Skin epidermis (tissue), 12 donors: ENCODE data around the gene TCN2.

Experiments
- H3K27ac ChIP-seq, 21 experiments: fragments of 200-600 bp; sonication (generic) in 11 of 21; one replicate each; pipeline ENCODE4 v1.5.0; 2020; ENCODE audit warnings: mild to moderate bottlenecking in 3 of 21, inconsistent platforms in 2 of 21, moderate library complexity in 2 of 21
- H3K4me3 ChIP-seq, 7 experiments: fragments of 200-600 bp; sonication (generic) in 2 of 7; one replicate each; pipeline ENCODE4 v1.5.0; 2020; ENCODE audit warnings: inconsistent platforms in 2 of 7, mild to moderate bottlenecking in 2 of 7, moderate library complexity in 1 of 7

Gene TCN2

DNA sequence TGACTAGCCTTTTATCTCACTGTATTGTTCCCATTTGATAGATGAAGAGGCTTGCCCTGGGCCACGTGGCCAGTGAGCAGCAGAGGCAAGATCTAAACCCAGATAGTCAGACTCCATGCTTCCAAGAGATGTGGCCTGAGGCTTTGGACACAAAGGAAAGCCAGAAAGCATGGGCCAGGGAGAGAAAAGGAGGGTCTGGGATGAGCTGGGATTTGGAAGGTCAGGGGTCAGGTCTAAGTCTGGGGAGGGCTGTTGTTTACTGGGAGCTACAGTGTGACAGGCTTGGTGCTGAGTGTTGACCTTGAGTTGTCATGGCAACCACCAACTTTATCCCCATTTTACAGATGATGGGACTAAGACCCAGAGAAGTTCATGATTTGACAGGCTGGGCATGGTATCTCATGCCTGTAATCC, 30.7 kb downstream of the TCN2 start:
- H3K27ac ChIP-seq, result no peak overlapping the region
- H3K4me3 ChIP-seq, result peak overlapping the region in 3 of 7 experiments; percentile 54 to 71 (median 61)

DNA sequence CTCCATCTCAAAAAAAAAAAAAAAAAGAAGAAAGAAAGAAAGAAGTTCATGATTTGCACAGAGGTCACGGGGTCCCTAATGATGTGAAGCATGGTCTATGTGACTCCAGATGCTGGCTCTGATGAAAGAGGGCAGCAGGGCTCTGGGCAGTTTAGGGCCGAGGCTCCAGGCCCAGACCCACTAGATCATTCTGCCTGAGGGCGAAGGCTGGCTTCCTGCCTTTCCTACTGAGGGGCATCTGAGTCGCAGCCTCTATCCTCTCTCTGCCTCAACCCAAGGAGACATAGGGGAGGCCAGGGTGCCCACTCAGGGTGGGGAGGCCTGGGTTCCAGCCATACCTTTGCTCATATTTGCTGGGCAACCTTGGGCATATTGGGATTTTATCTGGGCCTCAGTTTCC, 33.4 kb downstream of the TCN2 start:
- Histone ChIP-seq H3K4me3 (no peak overlapping the region), H3K27ac (no peak overlapping the region)

GRCh38 chr22:30640839-30641430, 34.0 kb downstream of the TCN2 start:
- Histone ChIP-seq H3K27ac (no peak overlapping the region), H3K4me3 (no peak overlapping the region)

GRCh38 chr22:30643055-30643875, 36.3 kb downstream of the TCN2 start:
- H3K27ac ChIP-seq, result peak overlapping the region in 1 of 21 experiments; percentile 20
- no peak overlapping the region for H3K4me3 ChIP-seq

- H3K4me3 ChIP-seq, result no peak overlapping the region
- H3K27ac ChIP-seq, result no peak overlapping the region
Measured at GRCh38 chr22:30646518-30647160, 39.7 kb downstream of the TCN2 start.

DNA sequence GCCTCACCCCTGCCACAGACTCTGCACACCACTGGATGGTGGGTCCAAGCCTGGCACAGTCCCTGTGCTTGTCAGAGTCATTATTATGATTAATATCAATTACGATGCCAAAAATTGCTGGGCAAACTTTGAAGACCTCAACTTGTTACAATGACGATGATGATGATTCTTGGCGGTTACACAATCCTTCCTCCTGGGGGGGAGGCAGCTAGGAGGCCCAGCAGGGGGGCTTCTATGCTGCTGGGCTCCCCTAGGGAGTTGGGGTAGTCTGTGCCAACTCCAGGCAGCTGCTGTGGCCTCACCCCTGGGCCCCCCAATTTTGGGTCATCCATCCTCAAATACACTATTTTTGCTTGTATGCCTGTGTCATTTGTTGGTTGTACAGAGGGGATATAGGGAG, 40.6 kb downstream of the TCN2 start:
- Histone ChIP-seq H3K4me3 (no peak overlapping the region), H3K27ac (no peak overlapping the region)

- Histone ChIP-seq H3K4me3 (no peak overlapping the region), H3K27ac (peak overlapping the region in 16 of 21 experiments; percentile 1 to 78 (median 48))
Measured at GRCh38 chr22:30648825-30649224, 41.9 kb downstream of the TCN2 start.

DNA sequence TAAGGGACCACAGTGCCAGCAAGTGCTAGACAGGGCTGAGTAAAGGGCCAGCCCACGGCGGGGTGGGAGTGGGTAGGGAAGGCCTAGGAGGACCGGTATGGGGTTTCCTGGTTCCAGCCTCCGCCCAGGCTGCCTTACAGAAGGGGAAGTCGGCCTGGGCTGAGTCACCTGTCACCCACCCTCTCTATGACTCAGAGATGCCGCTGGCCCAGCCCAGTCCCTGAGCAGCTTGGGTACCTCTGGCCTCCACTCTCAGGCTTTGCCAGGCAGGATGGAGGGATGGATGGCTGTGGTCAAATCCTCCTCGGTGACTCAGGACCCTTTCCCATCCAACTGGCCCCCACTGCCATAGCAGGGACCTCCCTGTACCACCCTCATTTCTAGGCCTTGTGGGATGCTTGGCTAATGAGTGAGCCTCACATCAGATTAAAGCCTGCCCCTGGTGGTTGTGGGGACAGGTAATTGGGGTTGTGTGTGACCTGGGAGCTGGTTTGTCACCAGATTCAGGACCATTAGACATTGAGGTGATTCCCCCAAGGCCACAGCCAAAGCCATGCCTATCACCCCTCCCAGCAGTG, 42.5 kb downstream of the TCN2 start:
- H3K27ac ChIP-seq, result peak overlapping the region in 16 of 21 experiments; percentile 1 to 78 (median 48)
- no peak overlapping the region for H3K4me3 ChIP-seq

DNA sequence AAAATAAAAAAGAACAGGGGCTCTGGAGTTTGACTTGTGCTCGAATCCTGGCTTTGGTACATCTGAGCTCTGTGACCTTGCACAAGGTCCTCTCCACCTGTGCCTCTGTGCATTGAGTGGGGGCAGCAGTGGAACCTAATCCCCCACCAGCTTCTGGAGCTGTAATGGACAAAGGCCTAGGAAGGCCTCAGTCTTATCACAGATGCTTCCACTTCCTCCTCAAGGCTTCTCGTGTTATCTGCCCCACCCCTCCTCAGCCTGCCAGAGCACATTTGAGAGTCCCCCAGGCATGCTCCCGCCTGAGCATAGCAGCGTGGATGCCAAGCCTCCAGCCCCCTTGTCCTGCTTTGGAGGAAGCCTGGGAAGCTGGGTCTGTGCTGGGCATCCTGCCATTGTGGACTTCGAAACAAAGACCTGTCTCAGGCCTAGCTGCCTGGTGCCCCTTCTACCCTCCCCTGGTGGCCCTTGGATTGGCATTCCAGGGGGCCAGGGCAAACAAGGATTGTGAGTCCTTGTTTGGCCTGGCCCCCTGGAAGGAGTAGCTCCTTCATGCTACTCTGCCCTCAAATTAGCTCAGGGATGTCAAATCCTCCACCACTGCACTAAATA, 43.6 kb downstream of the TCN2 start:
- Histone ChIP-seq H3K27ac (peak overlapping the region in 5 of 21 experiments; percentile 23 to 41 (median 39)), H3K4me3 (no peak overlapping the region)

- H3K4me3 ChIP-seq, result no peak overlapping the region
- H3K27ac ChIP-seq, result no peak overlapping the region
Measured at GRCh38 chr22:30652852-30653251, 45.9 kb downstream of the TCN2 start.

GRCh38 chr22:30654361-30654760, 47.4 kb downstream of the TCN2 start:
- no peak overlapping the region for H3K4me3 ChIP-seq
- H3K27ac ChIP-seq, result no peak overlapping the region

GRCh38 chr22:30655532-30655931, 48.6 kb downstream of the TCN2 start:
- no peak overlapping the region for H3K4me3 ChIP-seq
- no peak overlapping the region for H3K27ac ChIP-seq

GRCh38 chr22:30662040-30662439, 55.1 kb downstream of the TCN2 start:
- Histone ChIP-seq H3K27ac (no peak overlapping the region), H3K4me3 (no peak overlapping the region)

GRCh38 chr22:30664798-30665197, 57.8 kb downstream of the TCN2 start:
- H3K4me3 ChIP-seq, result no peak overlapping the region
- no peak overlapping the region for H3K27ac ChIP-seq

GRCh38 chr22:30665266-30665665, 58.3 kb downstream of the TCN2 start:
- Histone ChIP-seq H3K4me3 (no peak overlapping the region), H3K27ac (no peak overlapping the region)

DNA sequence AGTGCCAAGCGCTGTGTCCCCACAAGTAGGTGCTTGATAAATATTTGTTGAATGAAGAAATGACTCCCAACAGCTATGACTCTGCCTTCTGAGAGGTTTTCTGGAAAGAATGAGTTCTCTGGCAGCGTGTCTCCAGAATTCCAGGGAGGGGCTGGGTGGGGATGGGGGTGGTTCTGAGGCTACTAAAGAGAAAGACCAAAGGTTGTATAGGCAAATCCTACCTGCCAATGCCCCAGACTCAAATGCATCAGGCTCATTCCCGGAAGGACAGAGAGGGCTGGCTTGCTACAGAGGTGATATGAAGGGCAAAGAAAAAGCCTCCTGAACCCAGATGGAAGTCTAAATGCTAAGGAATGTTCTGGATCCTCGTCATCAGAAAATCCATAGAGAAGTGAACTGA, 58.8 kb downstream of the TCN2 start:
- H3K27ac ChIP-seq, result peak overlapping the region in 1 of 21 experiments; percentile 20
- H3K4me3 ChIP-seq, result no peak overlapping the region

GRCh38 chr22:30667107-30667493, 60.1 kb downstream of the TCN2 start:
- peak overlapping the region; percentile 30 to 82 (median 72) for H3K27ac ChIP-seq
- peak overlapping the region; percentile 59 to 90 (median 73) for H3K4me3 ChIP-seq

DNA sequence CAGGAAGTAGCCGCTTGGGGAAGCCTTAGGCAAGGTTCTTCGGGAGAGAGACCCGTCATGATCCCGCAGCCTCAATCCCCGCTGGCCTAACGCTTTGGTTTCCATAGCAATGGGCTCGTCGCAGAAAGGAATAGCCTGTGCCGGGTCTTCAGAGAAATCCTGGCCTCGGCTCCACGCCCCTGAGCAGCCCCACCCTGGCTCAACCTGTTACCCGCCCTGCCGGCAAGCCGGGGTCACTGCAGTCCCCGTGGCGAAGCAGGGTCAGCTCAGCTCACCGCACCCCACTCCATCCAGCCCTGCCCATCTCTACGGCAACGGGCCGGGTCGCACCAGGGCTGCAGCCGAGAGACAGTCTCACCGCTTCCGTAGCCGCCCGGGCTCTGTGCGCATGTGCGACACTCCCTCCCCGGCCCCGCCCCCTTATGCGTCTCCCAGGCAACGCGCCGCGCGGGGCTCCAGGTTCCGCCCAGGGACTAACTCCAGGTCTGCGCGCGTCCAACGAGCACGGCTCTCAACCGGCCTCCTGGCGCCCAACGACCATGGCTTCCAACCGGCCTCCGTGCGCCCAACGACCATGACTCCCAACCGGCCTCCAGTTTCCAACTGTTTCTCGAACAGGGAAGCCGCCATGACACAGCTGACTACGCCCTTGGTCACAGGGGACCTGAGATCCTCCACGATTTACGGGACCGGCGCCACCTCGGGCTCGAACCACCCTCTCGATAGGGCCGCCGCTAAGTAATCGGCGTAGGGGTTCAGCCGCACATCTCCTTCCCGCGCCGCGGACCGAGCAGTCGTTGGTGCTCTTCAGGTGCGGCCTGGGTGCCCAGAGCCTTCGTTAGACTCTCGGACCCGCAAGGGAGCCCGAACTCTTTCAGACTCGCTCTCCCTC, 60.8 kb downstream of the TCN2 start, which contains the start of gene DUSP18:
Gene DUSP18, minus strand, starts transcription at position 382 of the 892 bp plus-strand sequence. CDS start 3,872 bp downstream, outside the sequence.
- peak within 1 kb of the TSS; percentile 30 to 82 (median 72) for H3K27ac ChIP-seq
- peak within 1 kb of the TSS; percentile 59 to 90 (median 73) for H3K4me3 ChIP-seq

- H3K27ac ChIP-seq, result peak overlapping the region in 15 of 21 experiments; percentile 20 to 82 (median 73)
- H3K4me3 ChIP-seq, result peak overlapping the region; percentile 59 to 90 (median 73)
Measured at GRCh38 chr22:30668386-30668710, 61.4 kb downstream of the TCN2 start.
